ENCODE results near the gene HEYL.

Gene HEYL

GRCh38 chr1:39637361-39637760, 2.1 kb downstream of the HEYL start:
- H3K4me3 ChIP-seq (ENCODE audit: low read depth, low read length): no peak overlapping the region
- no peak for DNase-seq (ENCODE audit: low read depth)
- TF ChIP-seq CTCF (IDR thresholded peaks at IDR 0.05; ENCODE audit: low read depth, low read length, missing control alignments): no peak

GRCh38 chr1:39635871-39636210, 3.6 kb downstream of the HEYL start:
- H3K4me3 ChIP-seq (ENCODE audit: low read depth, low read length): no peak overlapping the region
- no peak for DNase-seq (ENCODE audit: low read depth)
- no peak for TF ChIP-seq CTCF (IDR thresholded peaks at IDR 0.05; ENCODE audit: low read depth, low read length, missing control alignments)

GRCh38 chr1:39635205-39635870, 4.1 kb downstream of the HEYL start:
- no peak for DNase-seq (ENCODE audit: low read depth)
- TF ChIP-seq CTCF (IDR thresholded peaks at IDR 0.05; ENCODE audit: low read depth, low read length, missing control alignments): no peak
- no peak overlapping the region for H3K4me3 ChIP-seq (ENCODE audit: low read depth, low read length)

GRCh38 chr1:39633422-39633821, 6.0 kb downstream of the HEYL start:
- no peak for TF ChIP-seq CTCF (IDR thresholded peaks at IDR 0.05; ENCODE audit: low read depth, low read length, missing control alignments)
- DNase-seq (ENCODE audit: low read depth): no peak
- H3K4me3 ChIP-seq (ENCODE audit: low read depth, low read length): no peak overlapping the region

- H3K4me3 ChIP-seq (ENCODE audit: low read depth, low read length): no peak overlapping the region
Observed at GRCh38 chr1:39632682-39633417, 6.6 kb downstream of the HEYL start.

GRCh38 chr1:39632323-39632681, 7.1 kb downstream of the HEYL start:
- no peak for DNase-seq (ENCODE audit: low read depth)
- TF ChIP-seq CTCF (IDR thresholded peaks at IDR 0.05; ENCODE audit: low read depth, low read length, missing control alignments): no peak
- no peak overlapping the region for H3K4me3 ChIP-seq (ENCODE audit: low read depth, low read length)

More at GRCh38 chr1:39632682-39633417, 6.6 kb downstream of the HEYL start:
- no peak for TF ChIP-seq CTCF (IDR thresholded peaks at IDR 0.05; ENCODE audit: low read depth, low read length, missing control alignments)
- DNase-seq (ENCODE audit: low read depth): no peak
